ENCODE data around the gene PIK3AP1. TPM values are rescaled to one million over a fixed set of nuclear protein-coding genes. Genes with fewer than 3 reads are reported as not detected.

The PIK3AP1 gene
- polyA plus RNA-seq, 1 donor from 2014 or later, result 174 TPM

DNA sequence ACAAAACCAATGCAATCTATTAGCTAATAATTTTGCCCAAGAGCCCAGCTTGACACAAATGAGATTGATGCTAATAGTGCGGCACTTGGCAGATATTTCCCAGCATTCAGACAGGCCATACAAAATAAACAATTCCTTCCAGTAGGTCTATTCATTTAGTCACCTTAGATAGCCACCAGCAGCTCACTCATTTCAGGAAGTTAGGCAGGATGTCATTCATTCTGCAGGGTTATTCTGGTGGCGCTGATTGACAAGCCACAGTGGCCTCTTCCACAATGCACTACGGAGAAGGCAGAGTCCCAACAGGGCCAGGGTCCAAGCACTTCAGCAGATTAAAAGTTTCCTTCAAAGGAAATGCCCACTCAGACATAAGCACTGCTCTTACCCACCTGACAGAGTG lies 55.8 kb downstream of the PIK3AP1 start:
- peak overlapping the region; percentile 5 to 89 (median 21) for H3K27ac Mint-ChIP-seq
- peaks cover 57 to 60% (median 59%) of the 10 kb centered on the region in 3 donors for H3K4me1 Mint-ChIP-seq
- peak overlapping the region in 2 of 4 donors; percentile 73 to 81 for H3K4me3 Mint-ChIP-seq
- peaks cover 4% of the 10 kb centered on the region for H3K36me3 Mint-ChIP-seq
- H3K27me3 Mint-ChIP-seq, result no peaks in the 10 kb centered on the region
- no peaks in the 10 kb centered on the region for H3K9me3 Mint-ChIP-seq

DNA sequence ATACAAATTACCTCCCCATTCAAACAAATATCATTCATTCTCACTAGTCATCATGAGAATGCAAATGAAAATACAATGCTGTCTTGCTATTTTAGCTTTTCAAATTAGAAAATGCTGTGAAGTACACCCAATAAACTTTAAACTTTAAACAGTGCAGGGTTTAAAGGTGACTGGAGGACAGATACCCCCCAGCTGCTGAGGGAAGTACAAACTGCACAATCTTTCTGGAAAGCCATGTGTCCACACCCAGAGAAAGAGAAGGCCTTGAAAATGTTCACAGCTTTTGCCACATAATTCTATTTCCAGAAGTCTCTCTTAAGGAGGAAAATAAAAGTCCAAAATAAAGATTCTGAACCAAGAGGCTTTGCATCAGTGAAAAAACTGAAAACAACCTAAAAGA lies 56.5 kb downstream of the PIK3AP1 start:
- Mint-ChIP-seq H3K27me3 (no peaks in the 10 kb centered on the region), H3K9me3 (no peaks in the 10 kb centered on the region), H3K4me3 (peak overlapping the region in 2 of 4 donors; percentile 56 to 73), H3K4me1 (peaks cover 59 to 62% (median 59%) of the 10 kb centered on the region in 3 donors), H3K27ac (peak overlapping the region in 2 of 3 donors; percentile 50 to 63), H3K36me3 (peaks cover 4% of the 10 kb centered on the region)

DNA sequence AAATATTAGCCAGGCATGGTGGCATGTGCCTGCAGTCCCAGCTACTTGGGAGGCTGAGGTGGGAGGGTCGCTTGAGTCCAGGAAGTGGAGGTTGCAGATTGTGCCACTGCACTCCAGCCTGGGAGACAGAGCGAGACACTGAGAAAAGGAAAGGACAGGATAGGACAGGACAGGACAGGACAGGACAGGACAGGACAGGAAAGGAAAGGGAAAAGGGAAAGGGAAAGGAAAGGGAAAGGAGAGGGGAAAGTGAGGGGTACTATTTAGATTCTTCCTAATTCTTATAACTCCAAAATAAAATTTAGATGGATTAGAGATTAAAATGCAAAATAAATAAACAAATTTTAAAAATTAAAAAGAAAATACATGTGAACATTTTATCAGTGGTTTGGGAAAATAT lies 58.7 kb downstream of the PIK3AP1 start:
- Mint-ChIP-seq H3K27ac (peak overlapping the region in 1 of 3 donors; percentile 54), H3K36me3 (peaks cover 4% of the 10 kb centered on the region), H3K4me3 (peak overlapping the region in 1 of 4 donors; percentile 13), H3K9me3 (no peaks in the 10 kb centered on the region), H3K4me1 (peaks cover 61 to 65% (median 62%) of the 10 kb centered on the region in 3 donors), H3K27me3 (no peaks in the 10 kb centered on the region)

DNA sequence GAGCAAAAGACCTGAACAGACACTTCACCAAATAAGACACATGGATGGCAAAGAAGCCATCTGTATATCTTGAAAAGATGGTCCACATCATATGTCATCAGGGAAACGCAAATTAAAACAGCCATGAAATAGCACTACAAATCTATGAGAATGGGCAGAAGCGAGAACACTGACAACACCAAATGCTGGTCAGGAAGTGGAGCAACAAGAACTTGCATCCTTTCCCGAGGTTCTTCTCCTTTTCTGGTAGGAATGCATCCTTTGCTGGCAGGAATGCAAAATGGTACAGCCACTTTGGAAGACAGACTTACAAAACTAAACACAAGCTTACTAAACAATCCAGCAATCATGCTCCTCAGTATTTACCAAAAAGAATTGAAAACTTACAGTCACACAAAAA lies 60.0 kb downstream of the PIK3AP1 start:
- peaks cover 10% of the 10 kb centered on the region for H3K36me3 Mint-ChIP-seq
- H3K4me3 Mint-ChIP-seq, result peak overlapping the region in 1 of 4 donors; percentile 4
- H3K4me1 Mint-ChIP-seq, result peaks cover 64 to 68% (median 68%) of the 10 kb centered on the region in 3 donors
- H3K9me3 Mint-ChIP-seq, result peaks cover 0 to 4% (median 2%) of the 10 kb centered on the region in 3 donors
- peak overlapping the region in 2 of 3 donors; percentile 49 to 69 for H3K27ac Mint-ChIP-seq
- H3K27me3 Mint-ChIP-seq, result no peaks in the 10 kb centered on the region

DNA sequence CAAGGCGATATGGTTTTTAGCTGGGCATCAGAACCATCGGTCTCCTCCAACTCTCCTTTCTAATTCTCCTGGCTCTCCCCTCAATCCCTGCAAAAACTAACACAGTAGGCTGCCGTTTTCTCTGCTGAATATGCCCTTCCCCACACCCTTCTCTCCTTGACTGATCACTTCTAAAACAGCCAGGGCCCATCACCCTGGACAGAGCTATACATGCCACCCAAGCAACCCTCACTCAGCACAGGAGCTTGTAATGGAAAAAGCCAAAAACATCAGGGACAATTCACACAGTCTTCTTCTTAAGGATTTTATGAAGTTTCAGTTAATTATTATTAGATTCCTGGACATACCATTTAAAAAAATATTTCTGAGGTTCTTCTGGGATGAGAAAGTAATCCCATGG lies 61.5 kb downstream of the PIK3AP1 start:
- Mint-ChIP-seq H3K36me3 (peaks cover 10% of the 10 kb centered on the region), H3K4me3 (peak overlapping the region in 1 of 4 donors; percentile 12), H3K9me3 (peaks cover 0 to 4% (median 2%) of the 10 kb centered on the region in 3 donors), H3K4me1 (peaks cover 57 to 62% (median 57%) of the 10 kb centered on the region in 3 donors), H3K27me3 (no peaks in the 10 kb centered on the region), H3K27ac (peak overlapping the region in 2 of 3 donors; percentile 7 to 48)

DNA sequence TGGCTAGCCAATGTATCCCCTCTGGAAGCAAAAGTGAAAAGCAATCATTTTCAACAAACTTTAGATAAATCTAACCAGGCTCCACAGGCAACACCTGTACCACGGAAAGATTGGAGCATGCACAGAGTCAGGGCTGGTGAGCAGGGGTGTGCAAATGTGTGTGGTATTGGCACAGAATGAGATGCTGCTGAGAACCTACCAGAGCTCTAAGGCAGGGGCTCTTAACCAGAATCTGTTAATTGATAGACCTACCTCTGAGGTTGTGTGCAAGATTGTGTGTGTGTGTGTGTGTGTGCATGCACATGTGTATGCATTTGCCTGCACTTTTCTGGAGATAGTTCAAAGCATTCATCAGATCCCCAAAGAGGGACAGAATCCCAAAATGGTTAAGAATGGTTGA lies 62.9 kb downstream of the PIK3AP1 start:
- peak overlapping the region in 2 of 4 donors; percentile 61 to 85 for H3K4me3 Mint-ChIP-seq
- no peaks in the 10 kb centered on the region for H3K27me3 Mint-ChIP-seq
- H3K9me3 Mint-ChIP-seq, result peaks cover 0 to 4% (median 2%) of the 10 kb centered on the region in 3 donors
- H3K27ac Mint-ChIP-seq, result peak overlapping the region in 2 of 3 donors; percentile 40 to 81
- peaks cover 11% of the 10 kb centered on the region for H3K36me3 Mint-ChIP-seq
- peaks cover 48 to 61% (median 56%) of the 10 kb centered on the region in 3 donors for H3K4me1 Mint-ChIP-seq

DNA sequence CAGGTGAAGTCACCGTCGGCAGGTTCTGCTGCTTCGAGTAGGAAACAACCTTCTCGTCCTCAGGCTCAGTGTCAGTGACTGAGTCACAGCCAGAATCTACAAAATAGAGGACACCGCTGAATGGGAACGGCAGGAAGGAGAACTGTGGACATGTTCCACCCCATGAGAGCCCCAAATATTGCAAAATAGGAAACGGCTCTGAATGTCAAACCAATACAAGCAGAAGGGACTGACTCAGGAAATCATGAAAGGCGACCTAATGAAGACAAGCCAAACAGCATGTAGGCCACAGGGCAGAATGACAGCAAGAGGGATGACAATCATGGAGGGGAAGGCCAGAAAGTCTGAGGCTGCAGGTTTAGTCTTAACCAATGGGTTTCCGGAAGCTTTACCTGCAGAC lies 63.5 kb downstream of the PIK3AP1 start:
- Mint-ChIP-seq H3K4me3 (peak overlapping the region in 1 of 4 donors; percentile 49), H3K27ac (peak overlapping the region in 1 of 3 donors; percentile 86), H3K27me3 (no peaks in the 10 kb centered on the region), H3K9me3 (peaks cover 0 to 4% (median 2%) of the 10 kb centered on the region in 3 donors), H3K4me1 (peaks cover 53 to 67% (median 62%) of the 10 kb centered on the region in 3 donors), H3K36me3 (peaks cover 13% of the 10 kb centered on the region)

DNA sequence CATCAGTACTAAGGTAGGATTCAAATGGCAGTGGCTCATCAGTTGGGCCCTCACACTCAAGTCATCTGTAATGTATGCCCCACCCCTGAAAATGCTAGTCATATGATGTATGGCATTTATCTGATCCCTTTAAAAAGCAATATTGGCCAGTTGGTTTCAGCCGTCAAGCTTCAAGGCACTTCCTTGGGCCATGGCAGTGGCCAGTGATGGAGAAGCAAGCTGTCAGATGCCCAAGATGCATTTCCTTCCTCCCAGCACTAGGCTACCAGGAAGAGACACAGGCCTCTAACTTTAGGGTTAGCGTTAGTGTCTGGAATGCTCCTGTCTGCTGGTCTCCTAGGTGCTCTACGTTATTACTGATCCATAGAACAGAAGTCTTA lies 64.1 kb downstream of the PIK3AP1 start:
- H3K36me3 Mint-ChIP-seq, result peaks cover 11% of the 10 kb centered on the region
- peaks cover 0 to 4% (median 2%) of the 10 kb centered on the region in 3 donors for H3K9me3 Mint-ChIP-seq
- peaks cover 54 to 68% (median 64%) of the 10 kb centered on the region in 3 donors for H3K4me1 Mint-ChIP-seq
- H3K4me3 Mint-ChIP-seq, result peak overlapping the region; percentile 16 to 52 (median 38)
- H3K27ac Mint-ChIP-seq, result peak overlapping the region in 2 of 3 donors; percentile 59 to 86
- H3K27me3 Mint-ChIP-seq, result no peaks in the 10 kb centered on the region

DNA sequence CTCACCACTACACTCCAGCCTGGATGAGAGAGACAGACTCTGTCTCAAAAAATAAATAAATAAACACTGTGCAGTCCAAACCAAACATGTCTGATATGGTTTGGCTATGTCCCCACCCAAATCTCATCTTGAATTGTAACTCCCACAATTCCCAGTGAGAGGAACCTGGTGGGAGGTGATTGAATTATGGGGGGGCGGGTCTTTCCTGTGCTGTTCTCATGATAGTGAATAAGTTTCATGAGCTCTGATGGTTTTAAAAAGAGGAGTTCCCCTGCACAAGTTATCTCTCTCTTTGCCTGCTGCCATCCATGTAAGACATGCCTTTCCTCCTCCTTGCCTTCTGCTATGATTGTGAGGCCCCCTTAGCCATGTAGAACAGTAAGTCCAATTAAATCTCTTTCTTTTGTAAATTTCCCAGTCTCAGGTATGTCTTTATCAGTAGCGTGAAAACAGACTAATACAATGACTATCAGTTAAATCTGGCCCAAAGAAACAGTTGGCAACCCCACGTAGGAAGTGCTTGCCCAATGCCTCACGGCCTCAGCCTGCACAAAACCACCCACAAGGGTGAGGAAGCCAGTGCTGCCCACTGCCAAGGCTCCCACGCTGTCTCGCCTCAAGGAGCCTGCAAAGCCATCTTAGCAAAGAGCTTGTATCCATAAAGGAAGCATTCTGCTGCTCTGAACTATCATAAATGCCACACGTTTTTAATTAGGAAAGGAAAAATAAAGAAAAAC lies 64.7 kb downstream of the PIK3AP1 start:
- H3K9me3 Mint-ChIP-seq, result peaks cover 0 to 4% (median 2%) of the 10 kb centered on the region in 3 donors
- no peaks in the 10 kb centered on the region for H3K27me3 Mint-ChIP-seq
- peak overlapping the region in 2 of 3 donors; percentile 59 to 86 for H3K27ac Mint-ChIP-seq
- peaks cover 16% of the 10 kb centered on the region for H3K36me3 Mint-ChIP-seq
- peaks cover 56 to 70% (median 65%) of the 10 kb centered on the region in 3 donors for H3K4me1 Mint-ChIP-seq
- H3K4me3 Mint-ChIP-seq, result peak overlapping the region in 2 of 4 donors; percentile 34 to 42

DNA sequence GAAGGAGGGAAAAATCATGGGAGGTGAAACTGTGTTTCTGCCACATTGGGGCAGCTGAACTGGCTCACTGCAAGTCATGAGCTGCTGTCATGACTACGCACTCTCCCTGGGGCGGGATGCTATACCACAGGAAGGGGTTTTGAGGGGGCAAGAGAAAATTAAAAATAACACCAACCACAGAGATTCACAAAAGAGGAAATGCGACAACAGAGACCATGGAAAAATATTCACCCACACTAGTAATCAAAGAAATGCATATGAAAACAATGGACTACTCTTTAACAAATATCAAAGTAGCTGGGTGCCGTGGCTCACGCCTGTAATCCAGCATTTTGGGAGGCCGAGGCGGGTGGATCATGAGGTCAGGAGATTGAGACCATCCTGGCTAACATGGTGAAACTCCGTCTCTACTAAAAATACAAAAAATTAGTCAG lies 68.3 kb downstream of the PIK3AP1 start:
- Mint-ChIP-seq H3K4me3 (peak overlapping the region; percentile 57 to 86 (median 72)), H3K36me3 (peaks cover 23% of the 10 kb centered on the region), H3K27ac (peak overlapping the region; percentile 94 to 99 (median 95)), H3K9me3 (peaks cover 0 to 4% (median 2%) of the 10 kb centered on the region in 3 donors), H3K4me1 (peaks cover 40 to 71% (median 58%) of the 10 kb centered on the region in 3 donors), H3K27me3 (no peaks in the 10 kb centered on the region)

DNA sequence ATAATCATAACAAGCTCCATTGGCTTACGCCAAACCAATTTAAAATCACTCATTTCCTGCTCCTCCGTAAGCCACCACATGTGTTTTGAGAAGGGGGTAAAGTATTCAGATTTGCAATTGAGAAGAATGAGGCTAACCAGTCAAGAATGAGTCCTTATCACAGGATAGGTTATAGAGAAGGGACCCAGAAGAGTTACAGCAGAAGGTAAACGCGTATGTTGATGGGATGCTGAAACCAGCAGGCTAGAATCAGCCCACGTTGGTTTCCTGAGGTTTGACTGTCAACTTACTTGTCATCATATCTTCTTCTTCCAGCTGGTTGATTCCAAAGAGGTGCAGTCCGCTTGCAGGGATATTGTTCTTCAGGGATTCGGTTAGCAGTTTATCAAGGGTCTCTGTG lies 69.4 kb downstream of the PIK3AP1 start:
- H3K9me3 Mint-ChIP-seq, result peaks cover 0 to 4% (median 2%) of the 10 kb centered on the region in 3 donors
- H3K36me3 Mint-ChIP-seq, result peaks cover 20% of the 10 kb centered on the region
- peak overlapping the region in 2 of 3 donors; percentile 94 to 99 for H3K27ac Mint-ChIP-seq
- peak overlapping the region in 3 of 4 donors; percentile 53 to 78 (median 65) for H3K4me3 Mint-ChIP-seq
- peaks cover 42 to 73% (median 58%) of the 10 kb centered on the region in 3 donors for H3K4me1 Mint-ChIP-seq
- no peaks in the 10 kb centered on the region for H3K27me3 Mint-ChIP-seq

DNA sequence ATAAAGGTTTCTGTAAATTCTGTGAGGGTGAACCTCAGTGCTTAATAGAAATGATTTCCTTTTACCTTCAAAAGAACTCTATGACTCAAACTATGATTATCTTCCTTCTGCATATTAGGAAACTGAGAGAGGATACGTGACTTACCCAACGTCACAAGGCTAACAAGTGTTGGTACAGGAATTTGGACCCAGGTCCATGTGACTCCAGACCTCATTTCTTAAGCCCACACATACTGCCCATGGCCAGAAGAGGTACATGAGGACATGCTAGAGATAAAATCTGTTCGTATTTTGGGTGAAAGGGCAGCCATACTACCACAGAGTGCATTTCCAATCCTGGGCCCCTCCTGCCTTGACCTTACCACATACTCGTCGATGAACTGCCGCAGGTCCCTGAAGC lies 72.0 kb downstream of the PIK3AP1 start:
- peaks cover 48 to 69% (median 63%) of the 10 kb centered on the region in 3 donors for H3K4me1 Mint-ChIP-seq
- peak overlapping the region in 2 of 4 donors; percentile 59 to 67 for H3K4me3 Mint-ChIP-seq
- H3K36me3 Mint-ChIP-seq, result peaks cover 16% of the 10 kb centered on the region
- H3K9me3 Mint-ChIP-seq, result no peaks in the 10 kb centered on the region
- peak overlapping the region; percentile 53 to 94 (median 85) for H3K27ac Mint-ChIP-seq
- H3K27me3 Mint-ChIP-seq, result no peaks in the 10 kb centered on the region

DNA sequence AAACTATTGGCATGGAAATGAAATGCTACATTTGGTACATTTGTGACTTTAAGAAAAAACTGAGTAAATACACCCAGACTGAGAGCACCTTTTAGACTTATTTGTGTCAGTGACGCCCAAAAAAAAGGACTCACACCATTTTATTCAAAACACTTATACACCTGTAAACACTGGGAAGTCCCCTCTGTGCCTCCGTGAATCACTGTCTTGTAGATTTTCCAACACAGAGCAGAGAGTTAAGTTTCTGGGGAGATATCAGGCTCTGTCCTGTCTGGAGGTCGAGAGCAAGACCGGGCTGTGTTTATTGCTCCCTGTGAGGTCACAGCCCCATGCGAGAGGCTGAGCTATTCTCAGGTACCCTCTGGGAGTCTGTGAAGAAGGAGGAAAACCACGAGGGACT lies 72.8 kb downstream of the PIK3AP1 start:
- H3K4me1 Mint-ChIP-seq, result peaks cover 55 to 69% (median 62%) of the 10 kb centered on the region in 3 donors
- H3K9me3 Mint-ChIP-seq, result no peaks in the 10 kb centered on the region
- H3K36me3 Mint-ChIP-seq, result peaks cover 16% of the 10 kb centered on the region
- H3K27me3 Mint-ChIP-seq, result no peaks in the 10 kb centered on the region
- H3K4me3 Mint-ChIP-seq, result peak overlapping the region in 3 of 4 donors; percentile 59 to 76 (median 67)
- H3K27ac Mint-ChIP-seq, result peak overlapping the region; percentile 85 to 94 (median 90)

DNA sequence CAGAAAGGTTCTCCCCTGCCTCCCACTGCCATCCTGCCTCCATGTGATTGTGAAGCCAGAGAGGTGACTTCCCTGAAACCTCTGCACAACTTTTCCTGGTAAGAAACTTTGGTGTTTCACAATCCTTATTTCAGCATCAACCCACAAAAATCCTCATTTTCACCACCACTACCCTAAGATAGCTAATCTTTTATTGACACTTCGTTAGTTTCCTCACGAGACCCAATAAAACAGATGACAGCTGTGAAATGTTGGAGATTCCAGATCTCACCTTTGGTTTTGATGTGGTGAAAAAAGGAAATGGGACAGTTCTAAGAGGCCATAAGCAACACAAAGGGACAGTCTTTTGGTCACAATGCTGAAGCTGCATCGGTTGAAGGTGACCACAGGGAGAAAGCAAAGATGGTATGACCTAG lies 73.6 kb downstream of the PIK3AP1 start:
- peaks cover 14% of the 10 kb centered on the region for H3K36me3 Mint-ChIP-seq
- H3K9me3 Mint-ChIP-seq, result no peaks in the 10 kb centered on the region
- H3K4me3 Mint-ChIP-seq, result peak overlapping the region in 2 of 4 donors; percentile 44 to 82

DNA sequence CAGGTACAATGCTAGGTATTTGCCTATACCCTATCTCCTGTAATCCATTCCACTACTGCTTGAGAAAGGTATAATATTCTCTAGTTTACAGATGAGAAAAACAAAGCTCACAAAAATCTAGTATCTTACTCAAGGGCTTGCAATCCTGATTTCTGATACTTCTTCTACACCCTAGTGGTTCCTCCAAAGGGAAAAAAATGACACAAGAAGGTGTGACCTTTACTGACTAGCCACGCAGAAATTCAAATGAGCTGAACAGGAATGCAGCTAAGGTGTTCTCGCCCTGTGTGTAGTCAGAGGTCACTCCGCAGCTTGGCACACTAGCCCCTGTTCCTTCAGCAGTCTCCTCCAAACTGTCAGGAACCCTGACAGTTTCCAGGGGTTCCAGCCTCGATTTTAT lies 74.0 kb downstream of the PIK3AP1 start:
- Mint-ChIP-seq H3K4me1 (peaks cover 47 to 57% (median 53%) of the 10 kb centered on the region in 3 donors), H3K9me3 (no peaks in the 10 kb centered on the region), H3K27ac (peak overlapping the region in 2 of 3 donors; percentile 94 to 95), H3K36me3 (peaks cover 12% of the 10 kb centered on the region), H3K27me3 (no peaks in the 10 kb centered on the region), H3K4me3 (peak overlapping the region in 2 of 4 donors; percentile 44 to 82)

More for the DNA sequence above, 73.6 kb downstream of the PIK3AP1 start:
- Mint-ChIP-seq H3K27me3 (no peaks in the 10 kb centered on the region), H3K4me1 (peaks cover 49 to 62% (median 58%) of the 10 kb centered on the region in 3 donors), H3K27ac (peak overlapping the region; percentile 85 to 95 (median 94))

Measured in IgD-negative memory B cell (primary cell).